Astrocyte (in vitro differentiated cells and primary cell): ENCODE measurements around the gene GRAP. TPM values are rescaled to one million over a fixed set of nuclear protein-coding genes. Genes with fewer than 3 reads are reported as not detected.
"Not testable (repeated sequence)": the region's sequence is repeated elsewhere in the genome, so short reads cannot be mapped to it uniquely, and the experiment has no call there.

Experiments used
- DNase-seq: peaks from one replicate; pipeline ENCODE4 v3.0.0-alpha.2; 2010; ENCODE audit warnings: low read depth
- FAIRE-seq: peaks from 2 replicates; lab custom pipeline; 2011; peaks lifted over from hg19 to GRCh38; lab: Jason Lieb, UNC
- H2AFZ ChIP-seq: 2 replicates; pipeline ENCODE4 v1.6.0; 2012; ENCODE audit warnings: low read depth, low read length, inconsistent platforms
- H3K27ac ChIP-seq: 2 replicates; pipeline ENCODE4 v1.5.1; 2011; ENCODE audit warnings: low read depth, low read length, inconsistent platforms
- H3K27me3 ChIP-seq: 2 replicates; pipeline ENCODE4 v1.6.0; 2011; ENCODE audit warnings: low read length, inconsistent platforms; ENCODE audit not compliant: insufficient read depth
- H3K36me3 ChIP-seq: 2 replicates; pipeline ENCODE4 v1.5.1; 2011; ENCODE audit warnings: low read length, inconsistent platforms; ENCODE audit not compliant: insufficient read depth
- H3K4me1 ChIP-seq: 2 replicates; pipeline ENCODE4 v1.5.1; 2011; ENCODE audit warnings: low read length, inconsistent platforms; ENCODE audit not compliant: insufficient read depth
- H3K4me2 ChIP-seq: 2 replicates; pipeline ENCODE4 v1.6.0; 2012; ENCODE audit warnings: low read length, inconsistent platforms
- H3K4me3 ChIP-seq: 2 replicates; pipeline ENCODE4 v1.5.1; 2011; ENCODE audit warnings: low read depth, mild to moderate bottlenecking, low read length, inconsistent platforms; ENCODE audit not compliant: insufficient read depth
- H3K79me2 ChIP-seq: 2 replicates; pipeline ENCODE4 v1.6.0; 2012; ENCODE audit warnings: mild to moderate bottlenecking, low read length, inconsistent platforms; ENCODE audit not compliant: insufficient read depth
- H3K9ac ChIP-seq: 2 replicates; pipeline ENCODE4 v1.6.0; 2012; ENCODE audit warnings: mild to moderate bottlenecking, low read length, inconsistent platforms
- H3K9me3 ChIP-seq: 2 replicates; pipeline ENCODE4 v1.5.1; 2012; ENCODE audit warnings: low read depth, mild to moderate bottlenecking, low read length, inconsistent platforms; ENCODE audit not compliant: insufficient read depth
- H4K20me1 ChIP-seq: 2 replicates; pipeline ENCODE4 v1.6.0; 2012; ENCODE audit warnings: low read length, inconsistent platforms; ENCODE audit not compliant: insufficient read depth
- H3K27ac Mint-ChIP-seq: one replicate; pipeline ENCODE4 v1.8.0; 2021; ENCODE audit warnings: mild to moderate bottlenecking, mixed read lengths; ENCODE audit not compliant: unreplicated experiment
- H3K27me3 Mint-ChIP-seq: one replicate; pipeline ENCODE4 v1.8.0; 2021; ENCODE audit warnings: low read depth, mixed read lengths; ENCODE audit not compliant: unreplicated experiment
- H3K36me3 Mint-ChIP-seq: one replicate; pipeline ENCODE4 v1.8.0; 2021; ENCODE audit warnings: low read depth, mixed read lengths; ENCODE audit not compliant: unreplicated experiment
- H3K4me1 Mint-ChIP-seq: one replicate; pipeline ENCODE4 v1.8.0; 2021; ENCODE audit warnings: low read depth, mixed read lengths; ENCODE audit not compliant: unreplicated experiment
- H3K4me3 Mint-ChIP-seq: one replicate; pipeline ENCODE4 v1.8.0; 2021; ENCODE audit warnings: mild to moderate bottlenecking, moderate library complexity, mixed read lengths; ENCODE audit not compliant: unreplicated experiment
- H3K9me3 Mint-ChIP-seq: one replicate; pipeline ENCODE4 v1.8.0; 2021; ENCODE audit warnings: mild to moderate bottlenecking, mixed read lengths; ENCODE audit not compliant: unreplicated experiment
- total RNA-seq: library from RNA; stranded (reverse); gene quantifications from 2 replicates; pipeline ENCODE4 v1.2.1, GENCODE V29; 2021

GRAP gene
- total RNA-seq, 1 donor from 2014 or later = 0.30 TPM

DNA sequence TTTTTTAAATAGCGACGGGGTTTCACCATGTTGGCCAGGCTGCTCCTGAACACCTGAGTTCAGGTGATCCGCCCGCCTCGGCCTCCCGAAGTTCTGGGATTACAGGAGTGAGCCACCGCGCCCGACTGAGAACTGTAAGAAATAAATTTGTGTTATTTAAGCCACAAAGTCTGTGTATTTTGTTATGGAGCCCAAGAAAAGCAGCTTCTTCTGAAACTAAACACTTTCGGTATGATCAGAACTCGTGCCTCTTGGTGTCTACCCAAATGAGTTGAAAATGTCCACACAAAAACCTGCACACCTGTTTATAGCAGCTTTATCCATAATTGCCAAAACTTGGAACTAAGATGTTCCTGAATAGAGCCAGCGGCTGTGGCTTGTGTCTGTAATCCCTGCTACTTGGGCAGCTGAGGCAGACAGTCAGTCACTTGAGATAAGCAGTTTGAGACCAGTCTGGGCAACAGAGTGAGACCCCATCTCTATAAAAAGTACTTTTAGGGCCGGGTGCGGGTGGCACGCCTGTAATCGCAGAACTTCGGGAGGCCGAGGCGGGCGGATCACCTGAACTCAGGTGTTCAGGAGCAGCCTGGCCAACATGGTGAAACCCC lies 16.1 kb upstream of the GRAP start:
- H3K27me3 Mint-ChIP-seq, H3K4me2 ChIP-seq, H3K36me3 Mint-ChIP-seq, H3K27ac Mint-ChIP-seq, H3K4me3 ChIP-seq, H3K79me2 ChIP-seq, H3K27ac ChIP-seq, H3K9me3 ChIP-seq, H4K20me1 ChIP-seq, H3K9me3 Mint-ChIP-seq, H2AFZ ChIP-seq, H3K36me3 ChIP-seq, H3K4me1 Mint-ChIP-seq, H3K27me3 ChIP-seq, H3K4me1 ChIP-seq, H3K9ac ChIP-seq, DNase-seq, H3K4me3 Mint-ChIP-seq, FAIRE-seq: not testable (repeated sequence)

DNA sequence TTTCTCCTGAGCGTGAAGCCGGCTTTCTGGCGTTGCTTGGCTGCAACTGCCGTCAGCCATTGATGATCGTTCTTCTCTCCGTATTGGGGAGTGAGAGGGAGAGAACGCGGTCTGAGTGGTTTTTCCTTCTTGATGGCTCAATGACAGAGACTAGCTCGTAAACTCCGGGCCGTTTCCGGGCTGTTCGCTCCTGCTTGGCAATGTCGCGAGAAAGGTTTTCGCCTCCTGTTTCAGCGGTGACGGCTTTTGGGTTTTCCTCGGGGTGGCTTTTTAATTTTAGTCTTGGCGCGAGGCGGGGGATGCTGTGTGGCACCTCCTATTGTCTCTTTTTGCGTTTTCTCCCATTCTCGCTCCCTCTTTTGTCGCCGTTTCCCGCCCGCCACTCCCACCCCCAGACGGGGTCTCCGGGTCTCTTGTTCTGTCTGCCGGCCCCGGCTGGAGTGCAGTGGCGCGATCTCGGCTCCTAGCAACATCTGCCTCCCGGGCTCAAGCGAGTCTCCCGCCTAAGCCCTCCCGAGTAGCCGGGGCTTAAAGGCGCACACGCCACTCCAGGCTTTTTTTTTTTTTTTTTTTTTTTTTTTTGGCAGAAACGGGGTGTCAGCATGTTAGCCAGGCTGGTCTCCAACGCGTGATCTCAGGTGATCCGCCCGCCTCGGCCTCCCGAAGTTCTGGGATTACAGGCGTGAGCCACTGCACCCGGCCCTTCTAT lies 15.4 kb upstream of the GRAP start:
- not testable (repeated sequence) for H3K9me3 Mint-ChIP-seq, H2AFZ ChIP-seq, H3K4me1 ChIP-seq, H3K9ac ChIP-seq, H3K79me2 ChIP-seq, H4K20me1 ChIP-seq, H3K27ac ChIP-seq, H3K4me3 Mint-ChIP-seq, H3K9me3 ChIP-seq, DNase-seq, H3K36me3 ChIP-seq, H3K4me1 Mint-ChIP-seq, H3K4me3 ChIP-seq, H3K27me3 ChIP-seq, H3K27ac Mint-ChIP-seq, FAIRE-seq, H3K36me3 Mint-ChIP-seq, H3K4me2 ChIP-seq, H3K27me3 Mint-ChIP-seq

DNA sequence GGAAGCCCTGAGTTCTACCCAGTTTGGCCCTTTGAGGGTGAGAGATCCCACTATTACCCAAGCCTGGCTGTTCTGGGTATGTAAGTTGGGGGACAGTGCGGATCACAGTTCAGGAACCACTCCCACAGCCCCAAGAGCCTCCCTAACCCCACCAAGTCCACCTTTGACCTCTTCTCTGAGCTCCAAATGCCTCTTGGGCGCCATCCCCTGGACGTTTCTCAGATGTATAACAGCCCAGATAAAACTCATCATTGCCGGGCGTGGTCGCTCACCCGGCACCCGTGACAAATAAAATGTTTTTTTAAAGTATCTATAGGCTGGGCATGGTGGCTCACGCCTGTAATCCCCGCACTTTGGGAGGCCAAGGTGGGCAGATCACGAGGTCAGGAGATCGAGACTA lies 8.7 kb upstream of the GRAP start:
- H3K4me3 ChIP-seq, H3K27me3 ChIP-seq, H3K27me3 Mint-ChIP-seq, FAIRE-seq, H3K4me2 ChIP-seq, H3K36me3 Mint-ChIP-seq, H3K9me3 ChIP-seq, H3K36me3 ChIP-seq, H3K79me2 ChIP-seq, H3K4me3 Mint-ChIP-seq, H2AFZ ChIP-seq, H3K9me3 Mint-ChIP-seq, H3K4me1 Mint-ChIP-seq, H3K4me1 ChIP-seq, H3K9ac ChIP-seq, DNase-seq, H4K20me1 ChIP-seq, H3K27ac Mint-ChIP-seq, H3K27ac ChIP-seq: not testable (repeated sequence)

DNA sequence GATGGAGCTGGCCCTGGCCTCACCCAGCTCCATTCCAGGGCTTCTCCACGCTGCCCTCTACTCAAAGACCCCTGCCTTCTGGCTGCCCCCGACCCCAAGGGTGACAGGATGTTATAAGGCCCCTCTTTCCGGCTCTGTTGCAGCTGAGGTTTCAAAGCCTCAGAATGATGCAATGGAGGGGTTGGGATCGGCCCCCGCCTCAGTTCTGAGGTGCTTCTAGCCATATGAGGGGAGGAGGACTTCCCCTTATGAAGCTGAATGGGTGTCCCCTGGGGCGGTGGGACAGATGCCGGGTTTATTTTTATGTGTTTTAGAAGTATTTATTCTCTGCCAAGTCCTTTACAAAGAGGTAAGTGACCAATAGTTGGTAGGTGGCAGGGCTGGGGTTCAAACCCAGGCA lies 2.1 kb upstream of the GRAP start:
- H3K9me3 ChIP-seq, H3K27me3 ChIP-seq, H3K4me1 ChIP-seq, H3K9me3 Mint-ChIP-seq, H3K4me3 Mint-ChIP-seq, FAIRE-seq, H3K36me3 ChIP-seq, H3K27ac ChIP-seq, H3K36me3 Mint-ChIP-seq, H4K20me1 ChIP-seq, H2AFZ ChIP-seq, H3K4me3 ChIP-seq, H3K27me3 Mint-ChIP-seq, DNase-seq, H3K79me2 ChIP-seq, H3K27ac Mint-ChIP-seq, H3K9ac ChIP-seq, H3K4me1 Mint-ChIP-seq, H3K4me2 ChIP-seq: not testable (repeated sequence)

GRCh38 chr17:19047510-19047909 lies 753 bp upstream of the GRAP start:
- H3K4me2 ChIP-seq, H3K79me2 ChIP-seq, H3K9me3 Mint-ChIP-seq, H3K4me3 ChIP-seq, H3K4me3 Mint-ChIP-seq, H4K20me1 ChIP-seq, H3K9me3 ChIP-seq, H2AFZ ChIP-seq, H3K36me3 Mint-ChIP-seq, H3K9ac ChIP-seq, H3K27me3 ChIP-seq, H3K27me3 Mint-ChIP-seq, H3K27ac ChIP-seq, H3K4me1 ChIP-seq, H3K4me1 Mint-ChIP-seq, H3K36me3 ChIP-seq, H3K27ac Mint-ChIP-seq, FAIRE-seq, DNase-seq: not testable (repeated sequence)

DNA sequence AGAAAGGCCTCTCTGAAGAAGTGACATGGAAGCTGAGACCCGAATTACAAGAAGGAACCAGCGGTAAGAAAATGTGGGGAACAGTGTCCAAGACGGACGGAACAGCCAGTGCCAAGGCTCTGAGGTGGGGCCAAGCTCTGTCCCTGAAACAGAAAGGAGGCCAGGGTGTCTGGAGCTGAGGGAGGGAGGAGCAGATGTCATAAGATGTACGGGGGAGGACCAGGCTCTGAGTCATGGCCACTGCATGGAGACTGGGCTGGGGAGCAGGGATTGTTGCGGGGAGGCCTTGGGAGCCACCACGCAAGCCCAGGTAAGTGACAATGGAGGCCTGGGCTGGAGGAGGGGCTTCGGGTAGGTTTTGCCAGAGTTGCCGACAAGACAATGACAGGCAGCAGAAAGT lies 2.1 kb downstream of the GRAP start:
- H3K27ac Mint-ChIP-seq, FAIRE-seq, H3K9ac ChIP-seq, H3K4me3 Mint-ChIP-seq, H3K27me3 Mint-ChIP-seq, H2AFZ ChIP-seq, H3K27ac ChIP-seq, H3K4me1 ChIP-seq, H3K36me3 Mint-ChIP-seq, H3K36me3 ChIP-seq, H4K20me1 ChIP-seq, H3K4me3 ChIP-seq, H3K9me3 ChIP-seq, H3K9me3 Mint-ChIP-seq, H3K4me2 ChIP-seq, H3K79me2 ChIP-seq, H3K27me3 ChIP-seq, H3K4me1 Mint-ChIP-seq, DNase-seq: not testable (repeated sequence)
